ENCODE results near the gene DENND1A.

- TF ChIP-seq CTCF (IDR thresholded peaks at IDR 0.05) (no peak), EZH2phosphoT487 (IDR thresholded peaks at IDR 0.05) (no peak), EZH2 (IDR thresholded peaks at IDR 0.05) (no peak)
Measured at GRCh38 chr9:123860603-123861002, 69.3 kb downstream of the DENND1A start.
